WI38 (cell line): ENCODE measurements around the gene IFT22.

ENCODE experiments used
- H3K4me3 ChIP-seq: 2 replicates; pipeline ENCODE4 v1.5.1; 2011; ENCODE audit warnings: low read depth, mild to moderate bottlenecking, control low read depth, low read length
- CTCF ChIP-seq: IDR thresholded peaks from 2 replicates; pipeline ENCODE4 v1.5.1; 2012; ENCODE audit warnings: low read depth, mild to moderate bottlenecking, control low read depth, low read length

IFT22 gene

GRCh38 chr7:101308245-101309085, 13.1 kb downstream of the IFT22 start:
- no peak for TF ChIP-seq CTCF
- peak overlapping the region; percentile 24; the same call in 1 of the 2 replicates for H3K4me3 ChIP-seq

GRCh38 chr7:101306307-101306706, 15.3 kb downstream of the IFT22 start:
- no peak for TF ChIP-seq CTCF
- H3K4me3 ChIP-seq: no peak overlapping the region

GRCh38 chr7:101303102-101303701, 18.4 kb downstream of the IFT22 start:
- TF ChIP-seq CTCF: no peak
- no peak overlapping the region for H3K4me3 ChIP-seq

- no peak for TF ChIP-seq CTCF
- no peak overlapping the region for H3K4me3 ChIP-seq
Measured at GRCh38 chr7:101302641-101303101, 18.9 kb downstream of the IFT22 start.

GRCh38 chr7:101300465-101301376, 20.9 kb downstream of the IFT22 start:
- no peak for TF ChIP-seq CTCF
- no peak overlapping the region for H3K4me3 ChIP-seq

GRCh38 chr7:101299511-101300464, 21.8 kb downstream of the IFT22 start:
- H3K4me3 ChIP-seq: no peak overlapping the region
- TF ChIP-seq CTCF: no peak
